ENCODE measurements around the gene EML3. TPM values are rescaled to one million over a fixed set of nuclear protein-coding genes. Genes with fewer than 3 reads are reported as not detected.
A peak's percentile ranks its signal among the peaks of the same experiment; 100 is the strongest.

EML3 gene
- total and polyA plus RNA-seq, 2 of the 13 experiments (the other 11 are each of a cell fraction or from before 2014, with no cell fraction given), result 10.6 to 12.3 TPM

GRCh38 chr11:62573592-62574362 is 38.8 kb downstream of the EML3 start, which contains the start of gene EEF1G (continued):
- TF ChIP-seq PPARG (CRISPR knock-in tag; conservative IDR thresholded peaks at IDR 0.05), result no peak; the same call in 1 of the 2 replicates
- TF ChIP-seq SMAD3 (CRISPR knock-in tag; IDR thresholded peaks at IDR 0.05), result 0 out of 2 replicates have a peak, but pooled peaks have one; percentile 10
- no peak for TF ChIP-seq ZNF740 (CRISPR knock-in tag; IDR thresholded peaks at IDR 0.05)
- no peak; the same call in none of the 2 replicates for TF ChIP-seq ARID5B (CRISPR knock-in tag; IDR thresholded peaks at IDR 0.05)
- peak; percentile 67 for TF ChIP-seq GABPB1 (CRISPR knock-in tag; IDR thresholded peaks at IDR 0.05)
- TF ChIP-seq ZSCAN9 (CRISPR knock-in tag; IDR thresholded peaks at IDR 0.05; ENCODE audit: borderline replicate concordance), result peak; percentile 32; the same call in 1 of the 2 replicates
- TF ChIP-seq AGO2 (optimal IDR thresholded peaks at IDR 0.05; ENCODE audit: low read depth, low read length), result no peak
- peak; percentile 35; the same call in 1 of the 2 replicates for TF ChIP-seq ZNF800 (CRISPR knock-in tag; IDR thresholded peaks at IDR 0.05)
- TF ChIP-seq ZNF414 (CRISPR knock-in tag; IDR thresholded peaks at IDR 0.05), result no peak
- peak; percentile 27; the same call in 1 of the 2 replicates for TF ChIP-seq ZBTB26 (CRISPR knock-in tag; IDR thresholded peaks at IDR 0.05; ENCODE audit: borderline replicate concordance)
- TF ChIP-seq E2F5 (CRISPR knock-in tag; conservative IDR thresholded peaks at IDR 0.05), result no peak; the same call in 1 of the 2 replicates
- TF ChIP-seq RFXAP (CRISPR knock-in tag; IDR thresholded peaks at IDR 0.05; ENCODE audit: borderline replicate concordance), result no peak
- no peak for TF ChIP-seq MXD3 (CRISPR knock-in tag; IDR thresholded peaks at IDR 0.05)
- TF ChIP-seq MXD1 (CRISPR knock-in tag; IDR thresholded peaks at IDR 0.05), result peak; percentile 30; the same call in 1 of the 2 replicates
- peak; percentile 77 for TF ChIP-seq NFYB (CRISPR knock-in tag; IDR thresholded peaks at IDR 0.05)
- no peak for TF ChIP-seq PLSCR1 (CRISPR knock-in tag; IDR thresholded peaks at IDR 0.05; ENCODE audit: borderline replicate concordance)
- no peak for TF ChIP-seq ATRX (CRISPR knock-in tag; IDR thresholded peaks at IDR 0.05; ENCODE audit: borderline replicate concordance)

Data from HepG2 (cell line).